Pancreas (tissue), 10 donors: ENCODE measurements around the gene CDCA4. TPM values are rescaled to one million over a fixed set of nuclear protein-coding genes. Genes with fewer than 3 reads are reported as not detected.
A peak's percentile ranks its signal among the peaks of the same experiment; 100 is the strongest.

Experiments
- ATAC-seq, 4 donors: fragments of 200-7000 bp; cut with Tn5 transposase; one replicate each; pipeline versions ENCODE4 v1.8.0 to v1.9.1; 2020; ENCODE audit warnings: mild to moderate bottlenecking in 4 of 4, moderate library complexity in 4 of 4
- DNase-seq, 6 donors: peaks; one replicate each; pipeline ENCODE4 v3.0.0-alpha.2; 2020
- FAIRE-seq: peaks from 2 replicates; lab custom pipeline; 2012; peaks lifted over from hg19 to GRCh38; lab: Jason Lieb, UNC
- H3K27ac ChIP-seq, 4 donors: fragments of 200-600 bp; sonication (generic); 1 replicate in 3 of 4; 2 replicates in 1 of 4; pipeline versions ENCODE4 v1.5.0 to v1.8.0; 2020
- H3K27me3 ChIP-seq, 4 donors: fragments of 200-600 bp; one replicate each; pipeline ENCODE4 v1.8.0; 2021
- H3K36me3 ChIP-seq, 3 donors: fragments of 200-600 bp; sonication (generic) in 1 of 3; one replicate each; pipeline versions ENCODE4 v1.5.0 to v1.8.0; 2020 to 2021
- H3K4me1 ChIP-seq, 3 donors: fragments of 200-600 bp; one replicate each; pipeline ENCODE4 v1.8.0; 2021
- H3K4me3 ChIP-seq, 4 donors: fragments of 200-600 bp; sonication (generic) in 2 of 4; one replicate each; pipeline versions ENCODE4 v1.5.0 to v1.8.0; 2020 to 2021
- H3K9me3 ChIP-seq, 4 donors: fragments of 200-600 bp; one replicate each; pipeline ENCODE4 v1.8.0; 2021
- CTCF ChIP-seq, 4 donors: fragments of 200-600 bp; sonication (generic) in 3 of 4; IDR thresholded peaks; one replicate each; pipeline versions ENCODE4 v1.5.0 to v1.8.0; 2021; ENCODE audit warnings: antibody characterized with exemption in 4 of 4
- WGBS, 2 donors: extraction: QIAGEN DNeasy Blood & Tissue Kit; methylation state at CpG; one replicate each; pipeline ENCODE4 v1.1.7; 2013; 5-methylcytosine and 5-hydroxymethylcytosine counted together
- intact Hi-C, 3 donors: fragments of 100-400 bp; cut with DNase I; formaldehyde crosslinking; loops; one replicate each; pipeline versions ENCODE4 v1.11.1 to v1.14.2; 2022
- polyA plus RNA-seq, 2 donors: library from polyadenylated mRNA; stranded (reverse); fragments of 200-250 nt; gene quantifications; one replicate each; pipeline ENCODE4 v1.2.3, GENCODE V29; 2013
- total RNA-seq, 6 donors: library from RNA; stranded (reverse); fragmentation: NEBNext Ultra II Directional in 4 of 6; extraction: Animal tissue kit (Norgen Biotek cat#: 25700) in 4 of 6; gene quantifications; one replicate each; pipeline versions ENCODE4 v1.2.1 to v1.2.4, GENCODE V29; 2021 to 2023
- donor health status: healthy with polysubstance abuse.
- donor health status: DM: no; HTN: no; CAD: no; lungs with moderate emphysema.
- donor health status: DM: no; HTN: no; CAD: no.
- donor health status: control.
- donor health status: control.
- donor health status: Bipolar disorder and iron deficiency.
- donor health status: DM: yes; HTN: yes; CAD: no.
- donor health status: DM: no; HTN: no; CAD: no.
- donor health status: DM: no; HTN: no; CAD: no.
- donor health status: DM: yes; HTN: yes; CAD: no.

Gene CDCA4
- total and polyA plus RNA-seq, 8 donors = 1.2 to 3.5 (median 2.7) TPM

GRCh38 chr14:104999361-104999760 lies 21.5 kb downstream of the CDCA4 start:
- Histone ChIP-seq H3K4me1 (no peaks in the 10 kb centered on the region), H3K27ac (no peak overlapping the region), H3K4me3 (no peak overlapping the region), H3K27me3 (no peaks in the 10 kb centered on the region), H3K9me3 (no peaks in the 10 kb centered on the region), H3K36me3 (no peaks in the 10 kb centered on the region)
- no peak for FAIRE-seq
- 95 to 96% methylated on average over 3 of the region's 3 CpGs for WGBS, 2 donors
- DNase-seq = no peak
- intact Hi-C loops = no loop called here
- TF ChIP-seq CTCF (IDR thresholded peaks at IDR 0.05) = no peak
- ATAC-seq = no peak

- no peak for TF ChIP-seq CTCF (IDR thresholded peaks at IDR 0.05)
- no peak overlapping the region for H3K27ac ChIP-seq
- no peak overlapping the region for H3K4me3 ChIP-seq
- H3K4me1 ChIP-seq = no peaks in the 10 kb centered on the region
- no peaks in the 10 kb centered on the region for H3K27me3 ChIP-seq
- FAIRE-seq (no peak), ATAC-seq (no peak), DNase-seq (no peak)
- intact Hi-C loops = no loop called here
- H3K9me3 ChIP-seq = no peaks in the 10 kb centered on the region
- H3K36me3 ChIP-seq = peaks cover 0 to 4% (median 0%) of the 10 kb centered on the region in 3 donors
- WGBS, 2 donors = 92 to 100% methylated on average over 5 of the region's 5 CpGs
Measured at GRCh38 chr14:104998801-104999200, 22.1 kb downstream of the CDCA4 start.

GRCh38 chr14:104996483-104996882 lies 24.4 kb downstream of the CDCA4 start:
- no peak for FAIRE-seq
- Histone ChIP-seq H3K4me3 (no peak overlapping the region), H3K27me3 (no peaks in the 10 kb centered on the region), H3K4me1 (no peaks in the 10 kb centered on the region), H3K27ac (no peak overlapping the region), H3K36me3 (peaks cover 0 to 14% (median 5%) of the 10 kb centered on the region in 3 donors), H3K9me3 (no peaks in the 10 kb centered on the region)
- intact Hi-C loops = no loop called here
- peak in 1 of 6 donors; percentile 14 for DNase-seq
- 91 to 92% methylated on average over 13 of the region's 13 CpGs for WGBS, 2 donors
- ATAC-seq = no peak
- TF ChIP-seq CTCF (IDR thresholded peaks at IDR 0.05) = no peak

- 93 to 94% methylated on average over 5 of the region's 5 CpGs for WGBS, 2 donors
- no peaks in the 10 kb centered on the region for H3K4me1 ChIP-seq
- ATAC-seq = no peak
- no peaks in the 10 kb centered on the region for H3K27me3 ChIP-seq
- no peak for FAIRE-seq
- intact Hi-C loops = no loop called here
- H3K36me3 ChIP-seq = peaks cover 0 to 14% (median 5%) of the 10 kb centered on the region in 3 donors
- H3K4me3 ChIP-seq = no peak overlapping the region
- H3K27ac ChIP-seq = no peak overlapping the region
- no peaks in the 10 kb centered on the region for H3K9me3 ChIP-seq
- TF ChIP-seq CTCF (IDR thresholded peaks at IDR 0.05) = no peak
- DNase-seq = no peak
Measured at GRCh38 chr14:104996032-104996431, 24.9 kb downstream of the CDCA4 start.

GRCh38 chr14:104994978-104995377 lies 25.9 kb downstream of the CDCA4 start:
- Histone ChIP-seq H3K4me1 (no peaks in the 10 kb centered on the region), H3K27me3 (no peaks in the 10 kb centered on the region), H3K9me3 (no peaks in the 10 kb centered on the region), H3K27ac (no peak overlapping the region), H3K36me3 (peaks cover 0 to 14% (median 5%) of the 10 kb centered on the region in 3 donors), H3K4me3 (no peak overlapping the region)
- ATAC-seq (no peak), FAIRE-seq (no peak), DNase-seq (peak in 1 of 6 donors; percentile 8)
- TF ChIP-seq CTCF (IDR thresholded peaks at IDR 0.05) = no peak
- 81 to 83% methylated on average over 6 of the region's 6 CpGs for WGBS, 2 donors
- intact Hi-C loops = no loop called here
